HS-27A (cell line): Measurements from ENCODE around the gene MGAT4C.

ENCODE experiments used
- DNase-seq: peaks from one replicate; pipeline ENCODE4 v3.0.0-alpha.2; 2012; ENCODE audit warnings: low read depth, missing footprints

The MGAT4C gene

GRCh38 chr12:86229772-86230171 is 26.4 kb downstream of the MGAT4C start:
- DNase-seq, result no peak

GRCh38 chr12:86228656-86229055 is 27.5 kb downstream of the MGAT4C start:
- no peak for DNase-seq

GRCh38 chr12:86226481-86226880 is 29.7 kb downstream of the MGAT4C start:
- DNase-seq, result no peak

GRCh38 chr12:86216591-86216990 is 39.6 kb downstream of the MGAT4C start:
- DNase-seq, result no peak

GRCh38 chr12:86213012-86213411 is 43.2 kb downstream of the MGAT4C start:
- DNase-seq, result no peak

- no peak for DNase-seq
Observed at GRCh38 chr12:86198696-86199444, 57.3 kb downstream of the MGAT4C start.

- DNase-seq, result no peak
Observed at GRCh38 chr12:86196465-86196864, 59.7 kb downstream of the MGAT4C start.

- no peak for DNase-seq
Observed at GRCh38 chr12:86194721-86195120, 61.5 kb downstream of the MGAT4C start.

GRCh38 chr12:86193931-86194330 is 62.3 kb downstream of the MGAT4C start:
- DNase-seq, result no peak

GRCh38 chr12:86188226-86188625 is 68.0 kb downstream of the MGAT4C start:
- DNase-seq, result no peak

- DNase-seq, result no peak
Observed at GRCh38 chr12:86186449-86186848, 69.7 kb downstream of the MGAT4C start.

GRCh38 chr12:86179855-86180254 is 76.3 kb downstream of the MGAT4C start:
- no peak for DNase-seq

- no peak for DNase-seq
Observed at GRCh38 chr12:86174188-86174587, 82.0 kb downstream of the MGAT4C start.

- DNase-seq, result no peak
Observed at GRCh38 chr12:86172913-86173443, 83.2 kb downstream of the MGAT4C start.

GRCh38 chr12:86170051-86170450 is 86.1 kb downstream of the MGAT4C start:
- DNase-seq, result no peak

GRCh38 chr12:86158956-86159355 is 97.2 kb downstream of the MGAT4C start:
- no peak for DNase-seq

- DNase-seq, result no peak
Observed at GRCh38 chr12:86154620-86155019, 101.6 kb downstream of the MGAT4C start.

- DNase-seq, result no peak
Observed at GRCh38 chr12:86148612-86149011, 107.6 kb downstream of the MGAT4C start.

GRCh38 chr12:86148071-86148470 is 108.1 kb downstream of the MGAT4C start:
- no peak for DNase-seq

GRCh38 chr12:86145156-86145555 is 111.0 kb downstream of the MGAT4C start:
- no peak for DNase-seq

GRCh38 chr12:86143162-86143561 is 113.0 kb downstream of the MGAT4C start:
- DNase-seq, result no peak

GRCh38 chr12:86139671-86140070 is 116.5 kb downstream of the MGAT4C start:
- no peak for DNase-seq

- DNase-seq, result no peak
Observed at GRCh38 chr12:86138770-86139169, 117.4 kb downstream of the MGAT4C start.

- peak; percentile 54 for DNase-seq
Observed at GRCh38 chr12:86137936-86138335, 118.3 kb downstream of the MGAT4C start.
